GM12875 (cell line): Measurements from ENCODE around the gene TREM2.

Source experiments
- H3K4me3 ChIP-seq: one replicate; pipeline ENCODE4 v1.5.1; 2011; ENCODE audit warnings: low read depth, low read length, control low read depth
- CTCF ChIP-seq: IDR thresholded peaks from 2 replicates; pipeline ENCODE4 v1.5.1; 2011; ENCODE audit warnings: low read depth, mild to moderate bottlenecking, control low read depth, inconsistent platforms, low read length, moderate library complexity, borderline replicate concordance; ENCODE audit not compliant: insufficient read depth

Gene TREM2

GRCh38 chr6:41181566-41181965 lies 18.6 kb upstream of the TREM2 start:
- TF ChIP-seq CTCF, result no peak
- H3K4me3 ChIP-seq, result no peak overlapping the region

- H3K4me3 ChIP-seq, result no peak overlapping the region
- TF ChIP-seq CTCF, result no peak
Measured at GRCh38 chr6:41179163-41179562, 16.2 kb upstream of the TREM2 start.

GRCh38 chr6:41177695-41178094 lies 14.8 kb upstream of the TREM2 start:
- no peak overlapping the region for H3K4me3 ChIP-seq
- TF ChIP-seq CTCF, result no peak

DNA sequence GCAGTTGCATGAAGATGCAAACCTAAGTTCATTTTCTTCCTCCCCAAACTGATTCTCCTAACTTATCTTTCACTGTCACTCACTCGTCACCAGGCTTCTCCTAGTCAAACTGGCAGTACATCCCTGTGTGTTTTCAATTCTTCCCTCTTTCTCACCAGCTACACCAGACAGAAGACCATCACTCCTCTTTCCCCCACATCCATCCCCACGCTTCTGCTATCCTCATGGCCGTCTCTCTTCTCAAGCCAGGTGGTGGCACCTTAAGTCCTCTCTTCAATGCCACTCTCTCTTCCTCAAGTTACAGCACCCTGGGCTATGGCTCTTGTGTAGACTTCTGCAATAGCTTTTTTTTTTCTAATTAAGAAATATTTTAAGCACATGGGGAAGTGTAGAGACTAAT lies 14.4 kb upstream of the TREM2 start:
- no peak for TF ChIP-seq CTCF
- H3K4me3 ChIP-seq, result no peak overlapping the region

DNA sequence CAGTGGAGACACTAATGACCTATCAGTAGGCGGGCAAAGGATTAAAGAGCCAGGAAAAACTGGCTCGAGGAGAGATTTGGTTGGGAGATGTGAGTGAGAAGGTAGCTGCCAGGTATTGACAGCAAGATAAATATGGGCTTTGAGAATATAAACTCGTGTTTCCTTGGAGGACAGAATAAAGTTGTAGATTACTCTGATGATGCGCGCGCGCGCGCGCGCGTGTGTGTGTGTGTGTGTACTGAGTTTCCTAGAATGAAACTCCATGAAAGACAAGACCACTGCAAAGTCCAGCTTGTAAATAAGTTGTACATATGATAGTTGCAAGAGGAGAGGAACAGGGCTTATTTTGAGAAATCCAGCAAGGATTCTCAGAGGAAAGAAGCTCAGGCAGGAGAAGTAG lies 13.3 kb upstream of the TREM2 start:
- TF ChIP-seq CTCF, result no peak
- H3K4me3 ChIP-seq, result no peak overlapping the region

- no peak overlapping the region for H3K4me3 ChIP-seq
- TF ChIP-seq CTCF, result no peak
Measured at GRCh38 chr6:41175084-41175483, 12.2 kb upstream of the TREM2 start.

GRCh38 chr6:41174610-41175009 lies 11.7 kb upstream of the TREM2 start:
- H3K4me3 ChIP-seq, result no peak overlapping the region
- TF ChIP-seq CTCF, result no peak
